GM10847 (cell line): ENCODE data around the gene LHX5.

ENCODE experiments used
- POLR2A ChIP-seq: IDR thresholded peaks from 2 replicates; pipeline ENCODE4 v1.6.1; 2011; ENCODE audit not compliant: insufficient read length; ENCODE audit errors: extremely low read depth

LHX5 gene

DNA sequence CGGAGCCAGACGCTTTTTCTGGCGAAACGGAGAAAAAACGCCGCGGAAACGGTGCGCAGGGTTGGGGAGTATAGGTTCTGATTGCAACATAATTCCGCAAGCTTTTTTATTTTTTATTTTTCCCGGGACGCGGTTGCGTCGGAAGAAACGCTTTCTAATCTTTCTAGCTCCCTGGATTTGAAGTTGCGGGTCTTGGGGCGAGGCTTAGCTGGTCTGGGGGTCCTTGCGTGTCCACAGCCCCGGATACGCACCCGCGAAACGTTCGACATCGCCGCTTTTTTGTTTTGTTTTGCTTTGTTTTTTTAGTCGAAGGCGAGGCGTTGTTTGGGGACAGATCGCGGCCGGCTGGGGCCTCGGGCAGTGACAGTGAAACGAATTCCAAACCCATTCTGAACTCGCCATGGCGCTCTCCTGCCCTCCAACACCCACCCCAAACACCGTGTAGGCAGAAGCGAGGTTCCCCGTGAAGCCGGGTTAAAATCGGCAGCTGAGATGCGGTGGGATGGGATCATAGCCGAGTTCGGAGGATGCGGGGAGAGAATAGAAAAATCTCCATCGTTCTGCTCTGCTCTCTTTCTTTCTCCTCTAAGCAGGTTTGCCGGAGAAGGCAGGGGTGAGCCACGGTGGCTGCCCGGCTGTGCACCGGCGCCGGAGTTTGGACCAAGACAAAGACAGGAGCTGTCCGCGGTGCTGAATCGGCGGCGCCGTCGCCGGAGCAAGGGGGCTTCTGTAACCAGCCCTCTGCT, 8.1 kb upstream of the LHX5 start:
- TF ChIP-seq POLR2A, result no peak

DNA sequence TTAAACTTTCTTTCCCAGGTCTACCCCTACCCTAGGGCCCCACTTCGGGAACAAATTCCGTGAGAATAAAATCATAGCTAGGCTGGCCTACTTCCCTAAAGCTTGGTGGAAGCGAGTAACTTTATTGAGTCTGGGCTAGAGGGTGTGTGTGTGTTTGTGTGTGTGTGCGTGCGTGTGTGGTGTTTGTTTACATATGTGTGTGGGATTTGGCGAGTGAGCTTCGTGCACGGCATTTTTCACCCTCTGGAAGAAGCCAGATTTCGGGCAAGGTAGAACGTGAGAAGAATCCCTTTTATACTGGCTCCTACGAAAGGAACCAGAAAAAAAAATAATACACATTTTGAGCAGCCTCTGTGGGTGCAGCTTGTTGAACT, 7.5 kb upstream of the LHX5 start:
- TF ChIP-seq POLR2A, result no peak

DNA sequence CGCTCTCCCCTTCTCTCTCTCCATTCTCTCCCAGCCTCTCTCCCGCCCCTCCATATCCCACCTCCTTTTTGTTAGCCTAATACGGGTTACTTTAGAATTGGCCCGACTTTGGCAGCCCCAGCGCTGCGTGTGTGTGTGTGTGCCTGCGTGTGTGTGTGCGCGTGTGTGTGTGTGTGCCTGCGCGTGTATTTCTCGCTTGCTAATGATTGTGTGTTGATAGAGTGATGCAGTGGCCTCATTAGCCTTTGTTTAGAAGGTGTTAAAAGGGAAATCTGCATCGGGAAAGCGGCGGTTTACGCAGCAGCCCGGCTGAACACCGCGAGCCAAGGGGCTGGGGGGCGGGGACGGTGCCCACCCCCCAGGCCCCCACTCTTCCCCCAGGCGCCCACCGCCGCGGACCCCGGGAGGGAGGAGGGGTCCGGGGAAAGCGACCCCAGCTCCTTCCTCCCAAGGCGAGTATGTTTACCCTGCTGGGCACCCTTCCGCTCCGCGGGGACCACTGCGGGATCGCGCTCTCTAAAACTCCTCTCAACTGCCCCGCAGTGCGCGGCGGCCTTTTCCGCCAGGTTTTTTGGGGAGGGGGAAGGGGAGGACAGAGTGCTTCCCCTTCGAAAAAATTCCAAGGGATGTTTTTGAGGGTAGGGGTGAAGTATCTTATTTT, 6.8 kb upstream of the LHX5 start:
- no peak for TF ChIP-seq POLR2A

DNA sequence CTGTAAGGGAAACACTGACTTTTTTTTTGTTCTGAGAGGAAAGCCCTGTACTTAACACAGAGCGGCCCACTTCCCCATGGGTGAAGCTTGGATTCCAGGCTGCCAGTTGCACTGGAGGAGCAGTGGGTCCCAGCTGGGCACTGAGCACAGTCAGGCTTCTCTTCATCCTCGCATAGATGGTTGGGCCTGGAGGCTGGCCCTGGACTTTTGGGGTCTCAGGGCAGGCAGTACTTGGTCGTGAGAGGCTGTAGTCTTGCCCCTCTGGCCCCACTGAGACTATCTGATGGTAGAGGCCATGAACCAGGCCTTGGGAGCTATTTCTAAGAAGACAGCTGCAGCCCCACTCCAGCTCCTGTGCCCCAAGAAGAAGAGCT, 6.2 kb upstream of the LHX5 start:
- TF ChIP-seq POLR2A, result no peak

DNA sequence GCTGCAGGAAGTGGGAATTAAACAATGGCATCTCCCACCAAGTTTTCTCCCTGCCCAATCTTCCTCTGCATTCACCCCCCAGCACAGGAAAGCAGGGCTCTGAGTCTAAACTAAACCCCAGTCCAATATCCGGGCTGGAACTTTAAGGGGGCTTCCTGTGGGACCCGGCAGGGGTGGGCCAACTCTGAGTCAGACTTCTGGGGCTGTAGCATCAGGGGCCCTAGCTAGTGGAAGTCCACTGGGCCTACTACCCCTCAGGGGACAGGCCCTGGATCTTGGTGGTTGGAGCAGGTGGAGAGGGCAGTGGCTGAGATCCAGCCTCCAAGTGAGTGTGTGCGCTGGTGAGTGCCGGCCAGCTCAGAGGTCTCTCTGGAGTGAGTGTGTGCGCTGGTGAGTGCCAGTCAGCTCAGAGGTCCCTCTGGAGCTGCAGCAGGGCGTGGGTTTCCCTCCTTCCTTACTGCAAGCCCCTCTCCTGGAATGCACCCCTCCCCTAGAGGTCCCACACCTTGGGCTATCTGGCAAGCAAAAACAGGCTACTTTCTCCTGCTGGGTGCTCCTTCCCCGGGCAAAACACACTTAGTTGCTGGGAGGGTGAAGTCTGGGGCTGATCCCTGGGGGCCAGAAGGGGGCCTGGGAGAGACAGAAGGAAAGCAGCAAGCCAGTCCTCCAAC, 5.6 kb upstream of the LHX5 start:
- no peak for TF ChIP-seq POLR2A

DNA sequence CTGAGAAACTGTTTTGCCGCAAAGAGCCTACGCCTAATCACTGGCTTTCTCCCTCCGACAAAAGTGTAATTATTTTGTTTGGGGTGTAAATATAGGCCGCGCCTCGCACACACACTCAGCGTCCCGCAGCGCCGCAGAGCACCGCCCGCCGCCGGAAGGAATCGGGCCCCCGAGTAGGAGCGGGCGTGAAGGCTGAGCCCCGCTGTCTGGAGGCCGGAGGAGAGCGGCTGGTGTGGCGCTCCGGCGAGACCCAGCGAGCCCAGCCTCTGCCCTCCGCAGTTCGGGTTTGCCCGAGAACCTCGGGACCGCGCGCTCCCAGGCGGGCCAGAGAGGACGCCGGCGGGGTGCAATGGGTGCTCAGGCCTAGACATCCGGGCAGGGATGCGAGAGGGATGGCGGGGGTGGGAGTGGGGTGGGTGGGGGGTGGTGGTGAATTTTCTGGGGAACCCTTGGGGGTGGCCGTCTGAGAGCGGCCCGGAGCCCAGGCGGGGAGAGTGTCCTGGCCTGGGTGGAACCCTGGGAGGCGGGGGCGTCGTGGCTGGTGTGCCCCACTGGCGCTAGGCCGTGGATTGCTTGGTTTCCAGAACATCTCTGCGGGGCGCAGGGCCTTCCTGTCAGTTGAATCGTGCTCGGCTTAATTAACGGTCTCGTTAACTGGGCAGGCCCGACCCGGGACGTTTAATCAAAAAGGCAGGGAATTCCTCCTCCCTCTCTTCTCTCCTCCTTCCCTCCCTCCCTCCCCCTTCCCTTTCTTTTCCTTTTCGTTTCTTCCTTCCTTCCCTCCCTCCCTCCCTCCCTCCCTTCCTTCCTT, 4.7 kb upstream of the LHX5 start:
- TF ChIP-seq POLR2A, result no peak

DNA sequence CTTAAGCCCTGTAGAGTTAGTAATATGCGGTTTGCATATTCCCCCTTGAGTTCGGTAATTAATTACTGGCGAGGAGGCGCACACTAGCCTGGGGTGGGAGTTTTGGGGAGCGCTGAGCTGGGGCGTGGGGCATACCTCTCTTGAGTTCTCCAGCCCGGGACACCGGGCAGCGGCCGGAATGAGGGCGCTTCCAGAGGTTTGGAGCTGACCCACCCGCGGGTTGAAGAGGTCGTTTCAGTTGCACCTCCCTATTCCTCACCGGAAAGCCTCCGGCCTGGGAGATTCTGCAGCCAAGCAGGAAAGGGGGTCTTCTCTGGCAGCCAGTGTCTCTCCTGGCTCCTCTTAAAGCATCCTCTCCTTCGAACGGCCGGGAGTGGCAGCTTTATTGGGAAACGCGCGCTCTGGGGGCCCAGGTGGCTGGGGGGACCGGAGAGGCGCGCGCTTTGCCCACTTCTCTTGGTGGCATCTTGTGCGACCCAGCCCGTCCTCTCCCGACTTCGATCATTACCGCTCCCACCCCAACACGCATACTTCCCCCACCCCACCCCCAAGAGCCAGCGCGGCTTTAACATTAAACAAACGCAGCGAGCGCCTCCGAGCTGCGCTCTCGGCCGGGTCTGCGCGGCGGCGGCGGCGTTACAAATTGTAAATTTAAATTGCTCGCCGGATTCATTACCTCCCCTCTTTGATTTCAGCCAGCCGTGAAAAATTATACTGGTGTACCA, 3.9 kb upstream of the LHX5 start:
- no peak for TF ChIP-seq POLR2A

DNA sequence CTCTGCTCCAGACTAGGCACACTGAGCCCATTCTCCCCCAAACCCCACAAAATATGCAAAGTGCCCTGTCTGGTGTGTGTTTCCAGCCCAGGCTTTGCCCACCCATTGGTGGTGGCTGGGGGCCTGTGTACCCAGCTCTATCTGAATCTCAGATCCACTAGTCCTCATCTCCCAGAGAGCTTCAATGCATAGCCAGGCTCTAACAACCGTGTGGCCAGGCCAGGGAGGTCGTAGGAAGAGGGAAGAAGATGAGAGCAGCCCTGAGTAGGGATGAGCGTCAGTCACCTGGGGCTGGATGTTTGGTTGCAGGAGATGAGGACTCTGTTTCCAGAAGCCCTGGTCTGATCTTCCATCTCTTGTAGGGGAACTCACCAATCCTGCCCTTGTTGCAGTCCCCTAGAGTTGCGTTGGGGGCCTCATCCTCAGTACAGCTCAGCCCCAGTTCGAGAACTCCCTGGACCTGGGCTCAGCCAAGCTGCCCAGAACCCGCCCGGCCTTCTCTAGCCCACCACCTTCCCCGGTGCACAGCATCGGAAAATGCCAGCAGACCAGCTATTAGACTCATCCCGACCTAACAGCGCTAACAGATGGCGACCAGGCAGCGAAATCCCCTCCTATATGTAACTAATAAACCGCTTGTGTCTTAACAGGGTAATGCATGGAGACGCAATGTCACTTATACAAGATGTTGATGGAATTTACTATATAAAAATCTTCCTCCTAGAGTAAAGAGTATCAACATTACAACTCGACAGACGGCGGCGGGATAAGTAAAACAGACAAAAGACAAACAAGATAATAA, 3.2 kb upstream of the LHX5 start:
- TF ChIP-seq POLR2A, result no peak

DNA sequence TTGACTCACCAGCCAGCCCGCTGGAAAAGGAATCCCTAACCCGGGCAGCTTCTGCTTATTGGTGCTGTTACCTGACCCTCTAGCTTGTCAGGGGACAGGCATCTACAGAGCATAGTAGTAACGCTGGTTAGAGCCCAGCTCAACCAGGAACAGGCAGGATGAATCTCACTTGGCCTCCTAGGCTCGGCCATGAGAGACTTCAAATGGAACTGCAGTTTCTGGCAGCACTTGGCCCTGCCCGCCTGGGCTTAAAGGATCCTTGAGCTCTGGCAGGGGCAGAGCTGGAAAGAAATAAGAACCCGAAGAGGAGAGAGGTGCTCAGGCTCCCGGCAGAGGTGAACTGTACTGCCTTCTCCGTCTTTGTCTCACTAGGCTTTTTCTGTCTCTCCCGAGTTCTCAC, 2.3 kb upstream of the LHX5 start:
- no peak for TF ChIP-seq POLR2A

DNA sequence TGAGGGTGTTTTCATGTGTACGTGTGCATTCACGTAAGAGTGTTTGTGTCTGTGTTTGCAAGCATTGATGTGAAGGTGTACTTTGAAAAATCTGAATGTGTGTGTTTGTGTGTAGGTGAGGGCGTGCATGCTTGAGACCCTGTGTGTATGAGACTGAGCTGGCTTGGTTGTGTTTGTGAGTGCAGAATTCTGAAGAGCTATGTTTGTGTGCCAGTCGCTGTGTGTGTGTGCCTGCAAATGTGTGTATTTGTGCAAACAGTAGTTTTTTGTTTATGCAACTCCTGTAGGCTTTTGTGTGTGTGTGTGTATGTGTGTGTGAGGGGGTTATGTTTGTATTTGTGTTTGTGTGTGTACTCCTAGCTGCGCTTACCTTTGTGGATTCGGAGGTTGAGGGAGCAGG, 1.7 kb upstream of the LHX5 start:
- no peak for TF ChIP-seq POLR2A

DNA sequence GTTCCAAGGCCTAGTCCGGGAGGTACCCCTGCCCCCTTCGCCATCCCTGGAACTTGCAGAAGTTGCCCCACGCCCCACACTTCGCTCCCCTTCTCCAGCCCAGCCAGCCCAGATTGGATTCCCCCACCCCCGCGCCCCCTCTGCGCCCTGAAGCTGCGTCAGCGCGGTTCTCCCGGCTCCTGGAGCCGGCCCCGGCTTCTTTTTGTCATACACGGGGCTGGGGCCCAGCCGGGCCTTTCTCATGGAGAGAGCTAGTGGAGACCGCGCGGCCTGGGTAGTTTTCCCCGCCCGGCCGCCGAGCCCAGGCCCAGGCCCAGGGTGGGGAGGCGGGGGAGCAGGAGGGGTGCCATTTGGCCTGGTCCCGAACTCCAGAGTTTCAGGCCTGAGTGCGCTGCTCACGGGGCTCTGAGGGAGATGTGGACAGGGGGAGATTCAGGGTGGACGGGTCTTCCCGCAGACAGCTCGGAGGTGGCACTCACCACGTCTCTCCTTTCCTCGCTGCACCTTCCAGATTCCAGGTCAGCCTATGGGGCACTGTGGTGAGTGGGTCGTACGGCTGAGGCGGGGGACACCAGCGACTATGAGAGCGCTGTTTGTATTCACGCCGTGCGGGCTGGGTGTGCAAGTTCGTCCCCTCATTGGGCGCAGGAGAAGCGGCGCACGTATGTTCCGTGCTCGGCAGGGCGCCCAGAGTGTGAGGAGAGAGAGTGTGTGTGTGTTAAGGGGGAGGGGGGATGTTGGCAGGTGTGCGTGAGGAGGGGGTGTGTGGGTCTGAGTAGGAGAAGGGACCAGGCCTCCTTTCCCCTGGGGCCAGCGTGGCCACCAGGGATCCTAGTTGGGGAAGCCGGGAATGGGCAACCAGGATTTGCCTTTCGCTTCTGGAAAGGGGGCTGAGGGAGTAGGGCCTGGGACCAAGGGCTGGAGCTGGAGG, 785 bp upstream of the LHX5 start:
- no peak for TF ChIP-seq POLR2A

DNA sequence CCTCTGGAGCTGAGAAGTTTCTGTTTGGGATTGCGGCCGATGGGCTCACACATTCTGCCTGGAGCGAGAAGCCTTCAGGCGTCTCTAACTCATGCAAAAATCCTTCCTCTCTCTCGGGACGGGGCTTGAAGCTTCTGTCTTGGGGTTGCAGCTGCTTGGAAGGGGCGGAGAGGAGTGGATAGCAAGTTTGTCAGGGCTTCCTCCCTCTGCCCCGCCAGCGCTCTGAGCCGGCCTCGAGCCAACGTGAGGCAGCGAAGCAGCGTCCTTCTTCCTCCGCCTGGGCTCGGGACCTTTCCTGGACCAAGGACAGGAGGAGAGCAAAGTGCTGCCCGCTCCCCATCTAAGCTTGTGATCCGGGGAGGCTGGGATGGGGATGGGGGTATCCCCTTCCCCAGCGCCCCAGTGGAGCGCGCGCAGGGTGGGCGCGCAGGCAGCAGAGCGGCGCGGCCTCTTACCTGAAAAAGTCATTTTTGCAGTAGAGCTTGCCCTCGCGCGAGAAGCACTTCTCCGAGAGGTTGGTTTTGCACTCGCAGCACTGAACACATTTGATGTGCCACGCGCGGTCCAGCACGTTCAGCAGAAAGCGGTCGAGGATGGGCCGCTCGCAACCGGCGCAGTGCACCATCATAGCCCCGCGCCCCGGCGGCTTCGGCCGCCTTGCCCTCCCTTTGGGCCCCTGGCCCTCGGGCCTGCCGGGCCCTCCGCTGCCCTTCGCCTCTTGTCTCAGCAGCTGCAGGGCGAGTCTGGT, 626 bp downstream of the LHX5 start:
- TF ChIP-seq POLR2A, result no peak

DNA sequence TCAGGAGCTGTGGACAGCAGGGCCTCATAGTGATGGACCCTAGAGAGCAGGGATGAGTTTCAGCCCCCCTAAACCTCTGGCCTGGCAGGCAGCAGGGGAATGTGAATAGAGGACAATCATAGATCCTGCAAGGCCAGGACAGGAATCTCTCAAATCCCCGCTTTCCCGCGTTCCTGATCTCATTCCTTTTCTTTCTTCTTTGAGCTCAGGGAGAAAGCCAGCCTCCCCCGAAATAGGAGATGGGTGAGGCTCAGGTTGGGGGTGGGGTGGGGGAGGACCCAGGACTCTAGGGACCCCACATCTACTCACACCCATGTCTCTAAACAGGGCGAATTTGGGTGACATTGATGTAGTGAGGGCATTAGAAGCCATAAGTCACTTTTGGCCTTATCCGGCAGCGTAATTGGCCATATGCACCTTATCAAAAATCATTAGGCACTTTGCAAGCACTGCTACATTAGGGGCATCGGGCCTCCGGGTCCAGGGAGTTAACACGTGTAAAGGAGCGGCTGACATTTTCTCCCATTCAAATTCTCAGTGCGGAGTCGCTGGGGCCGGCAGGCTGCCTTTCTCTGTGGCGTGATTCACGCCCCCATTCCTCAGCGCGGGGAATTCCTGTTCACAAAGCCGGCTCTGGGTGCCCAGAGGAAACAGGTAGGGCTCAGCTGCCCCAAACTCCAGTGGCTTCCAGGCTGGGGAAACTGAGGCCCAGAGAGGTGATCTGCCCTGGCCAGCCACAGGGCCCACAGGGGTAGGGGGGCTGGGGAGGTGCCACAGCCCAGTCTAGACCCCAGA, 1.5 kb downstream of the LHX5 start:
- TF ChIP-seq POLR2A, result no peak
